ENCODE results near the gene HMOX2.
A peak's percentile ranks its signal among the peaks of the same experiment; 100 is the strongest.

Gene HMOX2

DNA sequence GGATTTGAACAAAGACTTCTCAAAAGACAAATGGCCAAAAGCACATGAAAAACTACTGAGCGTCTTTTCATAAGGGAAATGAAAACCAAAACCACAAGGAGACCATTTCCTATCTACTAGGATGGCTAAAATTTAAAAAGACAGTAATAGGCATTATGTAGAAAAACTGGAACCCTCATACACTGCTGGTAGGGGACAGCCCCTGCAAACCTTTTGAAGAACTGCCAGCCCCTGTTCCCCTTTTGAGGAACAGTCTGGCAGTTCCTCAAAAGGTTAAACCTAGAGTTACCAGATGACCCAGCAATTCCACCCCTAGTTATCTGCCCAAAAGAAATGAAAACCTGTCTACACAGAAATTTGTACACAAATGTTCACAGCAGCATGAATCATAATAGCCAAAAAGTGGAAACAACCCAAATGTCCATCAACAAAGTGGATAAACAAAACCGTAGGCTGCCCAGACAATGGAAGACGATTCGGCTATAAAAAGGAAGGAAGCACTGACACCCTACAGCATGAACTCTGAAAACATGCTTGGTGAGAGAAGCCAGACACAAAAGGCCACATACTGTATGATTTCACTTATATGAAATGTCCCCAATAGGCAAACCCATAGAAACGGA, 39.5 kb downstream of the HMOX2 start:
- Mint-ChIP-seq H3K4me3 (peak overlapping the region; percentile 78), H3K27me3 (ENCODE audit: low read depth) (no peaks in the 10 kb centered on the region), H3K4me1 (ENCODE audit: low read depth) (peaks cover 37% of the 10 kb centered on the region), H3K27ac (peak overlapping the region; percentile 92), H3K9me3 (no peaks in the 10 kb centered on the region), H3K36me3 (ENCODE audit: low read depth) (peaks cover 34% of the 10 kb centered on the region)
- no peak for DNase-seq (ENCODE audit: low spot score)

DNA sequence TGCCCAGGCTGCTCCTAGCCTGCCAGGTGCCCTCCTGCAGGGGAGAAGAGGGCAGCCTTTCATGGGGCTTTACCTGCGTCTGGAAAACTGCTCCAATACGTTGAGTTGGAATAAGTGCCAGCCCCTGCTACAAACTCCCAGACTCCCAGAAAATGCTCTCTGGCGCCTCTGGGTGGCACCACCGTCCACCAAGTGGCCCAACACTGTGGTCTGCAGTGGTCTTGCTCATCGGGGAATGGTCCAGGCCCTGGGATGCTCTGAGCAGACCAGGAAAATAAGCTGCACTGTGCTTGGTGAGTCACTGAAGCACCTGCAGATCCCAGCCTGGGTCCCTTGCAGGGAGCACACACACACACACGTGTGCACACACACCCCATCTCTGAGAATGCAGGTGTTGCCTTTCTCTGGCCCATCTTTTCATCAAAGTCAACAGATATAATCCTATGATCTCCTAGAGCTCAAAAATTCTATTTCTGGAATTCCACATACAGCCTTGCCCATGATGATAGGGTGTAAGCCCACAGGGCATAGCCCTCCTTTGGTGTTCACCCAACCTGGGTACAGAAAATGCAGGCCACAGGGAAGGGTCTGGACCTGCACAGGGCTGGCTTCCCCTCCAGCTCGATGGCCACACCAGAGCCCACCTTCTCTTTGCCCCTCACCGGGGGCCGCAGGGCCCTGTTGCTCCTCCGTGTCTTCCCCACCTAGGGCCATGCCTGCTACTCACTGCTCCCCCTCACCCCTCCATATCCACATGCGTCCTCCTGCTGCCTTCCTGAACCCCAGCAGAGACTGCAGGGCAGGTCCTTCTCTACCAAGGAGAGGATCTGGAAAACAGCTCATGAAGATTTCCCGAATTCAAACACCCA, 41.8 kb downstream of the HMOX2 start:
- H3K4me3 Mint-ChIP-seq = no peak overlapping the region
- no peak overlapping the region for H3K27ac Mint-ChIP-seq
- peaks cover 19% of the 10 kb centered on the region for H3K36me3 Mint-ChIP-seq (ENCODE audit: low read depth)
- H3K4me1 Mint-ChIP-seq (ENCODE audit: low read depth) = peaks cover 32% of the 10 kb centered on the region
- DNase-seq (ENCODE audit: low spot score) = no peak
- no peaks in the 10 kb centered on the region for H3K27me3 Mint-ChIP-seq (ENCODE audit: low read depth)
- H3K9me3 Mint-ChIP-seq = no peaks in the 10 kb centered on the region

DNA sequence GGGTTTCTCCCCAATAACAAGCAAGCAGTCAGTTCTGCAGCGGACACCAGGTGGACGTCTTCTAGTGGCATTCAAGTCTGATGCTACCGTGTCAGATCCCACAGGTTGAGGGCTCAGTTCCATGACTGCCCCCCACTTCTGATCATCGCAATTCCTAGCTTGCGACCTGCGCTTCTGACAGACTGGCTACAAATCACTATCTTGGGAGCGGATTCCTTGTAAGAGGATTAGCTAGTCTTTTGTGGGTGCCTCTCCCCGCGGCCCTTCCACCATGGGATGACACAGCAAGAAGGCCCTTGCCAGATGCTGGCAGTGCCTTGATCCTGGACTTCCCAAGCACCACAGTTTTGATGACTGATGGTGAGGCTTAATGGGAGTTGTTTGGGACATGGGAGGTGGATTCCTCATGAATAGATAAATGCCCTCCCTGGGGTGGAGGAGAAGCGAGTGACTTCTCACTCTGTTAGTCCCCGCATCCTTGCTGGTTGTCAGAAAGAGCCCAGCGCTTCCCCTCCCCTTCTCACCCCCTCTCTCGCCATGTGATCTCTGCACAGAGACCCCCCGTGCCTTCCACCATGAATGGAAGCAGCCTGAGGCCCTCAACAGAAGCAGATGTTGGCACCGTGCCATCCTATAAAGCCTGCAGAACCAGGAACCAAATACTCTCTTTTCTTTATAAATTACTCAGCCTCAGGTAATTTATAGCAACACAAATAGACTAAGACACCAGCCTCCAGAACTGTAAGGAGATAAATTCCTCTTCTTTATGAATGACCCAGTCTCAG, 43.3 kb downstream of the HMOX2 start:
- Mint-ChIP-seq H3K4me3 (no peak overlapping the region), H3K4me1 (ENCODE audit: low read depth) (peaks cover 32% of the 10 kb centered on the region), H3K9me3 (no peaks in the 10 kb centered on the region), H3K36me3 (ENCODE audit: low read depth) (peaks cover 12% of the 10 kb centered on the region), H3K27me3 (ENCODE audit: low read depth) (no peaks in the 10 kb centered on the region), H3K27ac (no peak overlapping the region)
- DNase-seq (ENCODE audit: low spot score) = no peak

DNA sequence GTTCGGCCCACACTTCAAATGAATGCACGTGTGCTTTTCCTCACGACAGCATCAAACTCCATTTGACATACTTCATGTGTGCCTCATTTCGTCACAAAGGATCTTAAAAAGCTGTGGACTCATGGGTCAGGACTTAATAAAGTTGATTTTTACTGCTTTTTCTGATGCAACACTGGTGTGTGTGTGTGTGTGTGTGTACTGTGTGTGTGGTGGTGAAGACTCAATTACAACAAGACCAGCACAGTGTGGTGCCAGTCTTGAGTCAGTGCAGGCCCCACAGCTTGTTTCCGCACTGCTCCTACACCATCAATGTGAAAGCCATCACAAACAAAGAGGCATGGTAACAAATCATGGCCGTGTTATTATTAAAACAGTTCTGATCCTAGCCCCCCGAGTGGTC, 44.7 kb downstream of the HMOX2 start:
- no peak overlapping the region for H3K27ac Mint-ChIP-seq
- H3K4me3 Mint-ChIP-seq = no peak overlapping the region
- H3K36me3 Mint-ChIP-seq (ENCODE audit: low read depth) = peaks cover 10% of the 10 kb centered on the region
- H3K27me3 Mint-ChIP-seq (ENCODE audit: low read depth) = no peaks in the 10 kb centered on the region
- DNase-seq (ENCODE audit: low spot score) = no peak
- peaks cover 18% of the 10 kb centered on the region for H3K4me1 Mint-ChIP-seq (ENCODE audit: low read depth)
- H3K9me3 Mint-ChIP-seq = no peaks in the 10 kb centered on the region

DNA sequence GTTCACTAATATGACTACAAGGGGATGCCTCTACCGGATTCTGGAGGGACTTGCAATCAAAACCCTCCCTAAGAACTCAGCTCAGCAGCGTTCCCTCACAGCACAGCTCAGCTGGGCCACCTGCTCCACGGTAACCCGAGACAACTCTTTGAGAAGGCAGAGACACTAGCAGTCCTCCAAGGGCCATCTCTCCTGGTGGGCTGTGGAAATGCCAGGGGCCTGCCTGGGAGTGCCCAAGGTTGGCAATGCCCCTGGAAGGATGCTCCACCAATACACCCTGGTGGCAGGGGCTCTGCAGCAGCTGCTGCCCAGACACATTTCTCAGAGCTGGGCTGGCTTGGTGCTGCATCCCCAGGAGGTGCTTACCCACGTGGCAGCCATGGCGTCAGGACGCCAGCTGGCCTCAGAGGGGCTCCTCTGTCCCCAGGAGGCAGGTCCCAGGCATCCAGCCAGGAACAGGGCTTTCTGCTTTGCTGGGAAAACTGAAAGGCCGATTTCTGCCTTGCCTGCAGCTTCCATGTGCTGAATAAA, 45.9 kb downstream of the HMOX2 start:
- Mint-ChIP-seq H3K27me3 (ENCODE audit: low read depth) (no peaks in the 10 kb centered on the region), H3K4me3 (no peak overlapping the region), H3K4me1 (ENCODE audit: low read depth) (peaks cover 14% of the 10 kb centered on the region), H3K36me3 (ENCODE audit: low read depth) (peaks cover 11% of the 10 kb centered on the region), H3K27ac (no peak overlapping the region), H3K9me3 (no peaks in the 10 kb centered on the region)
- DNase-seq (ENCODE audit: low spot score) = no peak

DNA sequence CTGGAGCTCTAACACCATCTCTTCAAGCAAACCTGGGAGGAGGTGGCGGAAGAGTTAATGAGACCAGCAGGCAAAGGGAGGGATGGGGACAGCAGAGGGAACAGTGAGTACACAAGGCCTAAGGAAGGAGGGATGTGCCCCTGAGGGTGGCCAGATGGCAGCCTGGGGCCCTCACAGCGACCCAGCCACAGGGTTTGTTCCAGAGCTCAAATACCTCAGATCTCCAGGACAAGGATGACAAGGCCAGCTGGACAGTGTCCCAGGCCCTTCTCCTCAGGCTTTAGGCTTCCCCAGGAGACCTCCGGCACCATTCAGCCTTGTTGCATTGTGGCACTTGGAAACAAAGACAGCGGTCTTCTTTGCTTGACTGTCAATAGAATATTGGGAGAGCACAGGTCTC, 47.5 kb downstream of the HMOX2 start:
- Mint-ChIP-seq H3K9me3 (no peaks in the 10 kb centered on the region), H3K27ac (no peak overlapping the region), H3K36me3 (ENCODE audit: low read depth) (peaks cover 11% of the 10 kb centered on the region), H3K4me1 (ENCODE audit: low read depth) (peaks cover 18% of the 10 kb centered on the region), H3K4me3 (no peak overlapping the region), H3K27me3 (ENCODE audit: low read depth) (no peaks in the 10 kb centered on the region)
- DNase-seq (ENCODE audit: low spot score) = no peak

DNA sequence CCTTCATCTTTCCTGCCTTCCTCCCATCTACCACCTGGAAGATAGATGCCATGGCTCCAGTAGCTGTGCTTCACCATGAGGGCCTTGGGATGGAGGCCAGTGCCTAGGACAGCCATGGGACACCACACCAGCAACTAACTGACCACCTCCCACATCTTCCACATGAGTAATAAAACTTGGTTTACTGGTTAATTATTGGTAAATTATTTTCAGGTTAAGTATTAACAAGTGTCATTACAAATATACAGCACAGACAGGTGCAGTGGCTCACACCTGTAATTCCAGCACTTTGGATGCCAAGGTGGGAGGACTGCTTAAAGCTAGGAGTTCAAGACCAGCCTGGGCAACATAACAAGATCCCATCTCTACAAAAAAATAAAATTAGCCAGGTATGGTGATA, 48.4 kb downstream of the HMOX2 start:
- Mint-ChIP-seq H3K27ac (no peak overlapping the region), H3K9me3 (no peaks in the 10 kb centered on the region), H3K4me1 (ENCODE audit: low read depth) (peaks cover 25% of the 10 kb centered on the region), H3K27me3 (ENCODE audit: low read depth) (no peaks in the 10 kb centered on the region), H3K4me3 (no peak overlapping the region), H3K36me3 (ENCODE audit: low read depth) (peaks cover 13% of the 10 kb centered on the region)
- DNase-seq (ENCODE audit: low spot score) = no peak

DNA sequence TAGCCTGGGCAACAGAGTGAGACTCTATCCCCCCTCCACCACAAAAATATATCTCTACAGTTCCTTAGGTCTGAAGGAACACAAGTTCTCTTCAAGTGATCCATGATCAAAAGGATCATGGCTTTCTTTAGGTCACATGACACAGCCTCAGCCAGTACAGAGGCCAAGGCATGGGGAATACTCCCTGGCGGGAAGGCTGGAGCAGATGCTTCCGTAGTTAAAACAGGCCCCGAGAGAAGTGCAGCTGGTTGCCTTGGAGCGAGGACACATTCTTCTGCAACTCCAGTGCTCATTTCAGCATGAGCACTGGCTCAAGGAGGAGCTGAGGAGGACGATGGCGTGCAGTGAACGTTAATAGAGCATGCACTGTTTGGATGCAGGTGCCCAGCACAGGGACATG, 48.9 kb downstream of the HMOX2 start:
- no peak for DNase-seq (ENCODE audit: low spot score)
- no peak overlapping the region for H3K27ac Mint-ChIP-seq
- no peak overlapping the region for H3K4me3 Mint-ChIP-seq
- H3K9me3 Mint-ChIP-seq = no peaks in the 10 kb centered on the region
- H3K36me3 Mint-ChIP-seq (ENCODE audit: low read depth) = peaks cover 13% of the 10 kb centered on the region
- peaks cover 30% of the 10 kb centered on the region for H3K4me1 Mint-ChIP-seq (ENCODE audit: low read depth)
- no peaks in the 10 kb centered on the region for H3K27me3 Mint-ChIP-seq (ENCODE audit: low read depth)

DNA sequence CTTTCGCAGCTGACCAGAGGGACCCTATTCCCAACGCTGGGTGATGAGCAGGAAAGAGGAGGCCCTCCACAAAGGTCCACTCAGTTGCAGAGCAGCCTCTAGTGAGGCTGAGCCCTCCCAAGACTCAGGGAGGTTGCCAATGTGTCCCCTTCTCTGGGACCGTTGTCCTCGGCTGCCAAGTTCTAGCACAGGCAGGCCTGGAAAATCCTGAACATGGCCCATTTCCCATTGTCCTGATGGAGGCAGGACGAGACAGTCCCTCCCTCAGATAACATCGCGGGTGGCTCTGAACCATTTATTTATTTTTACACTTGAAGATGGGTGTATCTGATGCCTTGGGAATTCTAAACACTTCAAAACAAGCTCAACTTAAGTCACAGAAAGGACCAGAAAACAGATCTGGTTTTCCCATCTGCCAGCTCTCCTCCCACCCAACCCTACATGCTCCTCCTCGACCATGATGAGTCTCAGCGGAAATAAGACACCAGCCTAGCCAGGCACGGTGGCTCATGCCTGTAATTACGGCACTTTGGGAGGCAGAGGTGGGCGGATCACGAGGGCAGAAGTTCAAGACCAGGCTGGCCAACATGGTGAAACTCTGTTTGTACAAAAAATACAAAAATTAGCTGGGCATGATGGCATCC, 49.6 kb downstream of the HMOX2 start:
- H3K27ac Mint-ChIP-seq = no peak overlapping the region
- peaks cover 34% of the 10 kb centered on the region for H3K4me1 Mint-ChIP-seq (ENCODE audit: low read depth)
- DNase-seq (ENCODE audit: low spot score) = no peak

DNA sequence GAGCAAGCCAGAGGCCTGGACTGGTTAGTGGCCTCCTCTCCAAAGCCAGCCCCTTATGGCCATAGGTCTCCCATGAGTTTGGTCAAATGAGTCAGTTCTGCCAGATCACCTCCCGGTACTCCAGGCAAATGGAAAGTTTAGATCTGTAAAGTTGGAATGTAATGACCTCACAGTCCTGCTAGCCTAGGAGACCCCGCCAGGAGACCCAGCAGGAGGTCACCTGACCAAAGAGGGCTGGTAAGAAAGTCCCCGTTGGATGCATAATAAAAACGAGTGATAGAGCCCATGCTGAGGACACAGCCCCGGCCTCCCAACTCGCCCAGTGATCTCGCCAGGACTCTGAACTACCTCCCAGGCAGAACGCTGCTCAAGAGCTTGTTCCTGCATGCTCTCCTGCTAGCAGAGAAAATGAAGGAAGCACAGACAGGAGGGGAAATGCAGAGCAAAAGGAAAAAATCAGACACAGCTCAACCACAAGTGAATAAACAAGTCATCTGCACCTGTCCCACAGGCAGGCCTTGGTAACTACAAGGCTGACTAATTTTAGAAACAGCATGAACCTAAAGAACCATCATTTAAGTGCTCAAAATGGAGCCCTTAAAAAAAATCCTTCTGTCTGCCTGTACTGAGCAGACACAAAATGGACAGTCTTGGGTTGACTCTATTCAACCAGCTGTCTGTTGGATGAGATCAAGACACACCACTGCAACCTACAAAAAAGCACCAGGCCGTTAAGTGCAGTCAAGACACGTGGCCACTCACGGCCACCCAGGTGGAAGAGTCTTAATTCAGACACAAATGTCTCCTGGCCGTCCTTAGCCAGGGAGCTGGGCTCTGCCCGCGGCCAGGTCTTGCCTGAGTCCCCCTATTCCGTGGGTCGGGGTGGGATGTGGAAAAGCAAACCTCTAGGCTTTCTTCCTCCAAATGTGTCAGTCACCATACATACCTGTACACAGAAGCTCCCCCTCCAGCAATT, 53.2 kb downstream of the HMOX2 start:
- H3K27ac Mint-ChIP-seq = peak overlapping the region; percentile 87
- peak; percentile 42 for DNase-seq (ENCODE audit: low spot score)
- peak overlapping the region; percentile 77 for H3K4me3 Mint-ChIP-seq
- peaks cover 28% of the 10 kb centered on the region for H3K4me1 Mint-ChIP-seq (ENCODE audit: low read depth)
- peaks cover 20% of the 10 kb centered on the region for H3K36me3 Mint-ChIP-seq (ENCODE audit: low read depth)
- H3K9me3 Mint-ChIP-seq = no peaks in the 10 kb centered on the region
- H3K27me3 Mint-ChIP-seq (ENCODE audit: low read depth) = no peaks in the 10 kb centered on the region

More for the DNA sequence above, 49.6 kb downstream of the HMOX2 start:
- H3K27me3 Mint-ChIP-seq (ENCODE audit: low read depth) = no peaks in the 10 kb centered on the region
- H3K9me3 Mint-ChIP-seq = no peaks in the 10 kb centered on the region
- H3K36me3 Mint-ChIP-seq (ENCODE audit: low read depth) = peaks cover 11% of the 10 kb centered on the region
- H3K4me3 Mint-ChIP-seq = no peak overlapping the region

DNA sequence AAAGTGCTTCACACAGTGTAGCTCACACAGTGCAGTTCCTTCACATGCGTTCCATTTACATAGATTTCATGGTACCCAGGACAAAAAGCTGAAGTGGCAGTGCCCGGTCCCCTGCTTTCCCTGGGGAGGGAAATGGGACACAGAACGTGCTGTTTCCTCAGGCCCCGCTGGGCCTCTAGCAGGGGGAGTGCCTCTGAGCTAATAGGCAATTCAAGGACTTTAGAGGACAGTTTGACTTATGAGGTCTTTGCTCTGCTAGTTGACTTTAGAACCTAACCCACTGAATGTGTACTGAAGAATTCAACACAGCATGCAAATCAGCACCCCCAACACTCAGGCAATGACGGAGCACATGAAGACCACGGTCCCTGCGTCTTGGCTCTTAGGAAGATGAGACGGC, 55.6 kb downstream of the HMOX2 start:
- no peaks in the 10 kb centered on the region for H3K9me3 Mint-ChIP-seq
- H3K27ac Mint-ChIP-seq = no peak overlapping the region
- no peak for DNase-seq (ENCODE audit: low spot score)
- H3K36me3 Mint-ChIP-seq (ENCODE audit: low read depth) = peaks cover 15% of the 10 kb centered on the region
- peaks cover 45% of the 10 kb centered on the region for H3K4me1 Mint-ChIP-seq (ENCODE audit: low read depth)
- no peaks in the 10 kb centered on the region for H3K27me3 Mint-ChIP-seq (ENCODE audit: low read depth)
- no peak overlapping the region for H3K4me3 Mint-ChIP-seq

DNA sequence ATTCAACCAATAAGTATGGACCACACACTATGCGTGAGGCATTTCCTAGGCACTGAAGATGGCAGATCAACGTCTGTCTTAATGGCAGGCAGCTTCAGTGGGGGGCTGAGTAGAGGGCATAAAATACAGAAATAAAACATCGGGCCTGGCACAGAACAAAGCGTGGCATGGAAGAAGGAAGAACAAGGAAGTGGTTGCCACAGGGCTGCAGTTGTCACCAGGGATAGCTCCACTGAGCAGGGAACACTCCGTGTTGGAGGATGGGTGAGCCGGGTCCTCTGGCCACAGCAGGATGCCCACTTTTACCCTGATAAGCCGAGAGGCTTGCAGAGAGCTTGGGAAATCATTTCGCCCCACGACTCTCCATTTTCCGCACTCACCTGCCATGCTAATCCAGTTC, 56.0 kb downstream of the HMOX2 start:
- DNase-seq (ENCODE audit: low spot score) = no peak
- Mint-ChIP-seq H3K4me3 (no peak overlapping the region), H3K27ac (no peak overlapping the region), H3K4me1 (ENCODE audit: low read depth) (peaks cover 47% of the 10 kb centered on the region), H3K27me3 (ENCODE audit: low read depth) (peaks cover 2% of the 10 kb centered on the region), H3K36me3 (ENCODE audit: low read depth) (peaks cover 19% of the 10 kb centered on the region), H3K9me3 (no peaks in the 10 kb centered on the region)

DNA sequence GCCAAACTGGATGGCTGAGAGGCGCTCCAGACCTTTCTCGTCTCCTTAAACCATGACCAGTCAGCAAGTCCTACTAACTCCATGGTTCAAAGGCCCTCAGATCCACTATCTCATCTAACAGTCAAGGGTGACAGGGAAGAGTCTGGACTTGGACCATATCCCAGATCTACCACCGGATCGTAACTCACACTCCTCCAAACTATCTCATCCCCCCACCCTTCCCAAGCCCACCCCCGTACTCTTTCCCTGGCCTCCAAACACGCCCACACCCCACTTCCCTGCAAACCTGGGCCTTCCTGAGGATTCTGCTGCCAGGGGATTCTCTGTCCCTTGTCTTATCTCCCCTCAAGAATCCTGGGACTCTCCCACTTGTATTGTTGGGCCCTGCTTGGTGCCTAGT, 57.3 kb downstream of the HMOX2 start:
- peaks cover 46% of the 10 kb centered on the region for H3K4me1 Mint-ChIP-seq (ENCODE audit: low read depth)
- no peak overlapping the region for H3K4me3 Mint-ChIP-seq
- H3K27me3 Mint-ChIP-seq (ENCODE audit: low read depth) = peaks cover 2% of the 10 kb centered on the region
- no peak overlapping the region for H3K27ac Mint-ChIP-seq
- H3K36me3 Mint-ChIP-seq (ENCODE audit: low read depth) = peaks cover 20% of the 10 kb centered on the region
- DNase-seq (ENCODE audit: low spot score) = no peak
- no peaks in the 10 kb centered on the region for H3K9me3 Mint-ChIP-seq
